Stimulated activated CD8-positive, alpha-beta memory T cell treated with anti-CD3 and anti-CD28 coated beads, Interleukin-12 subunit alpha, Interleukin-12 subunit beta, amount 100 ng/mL, for 1 hour (primary cell): ENCODE data around the gene IL13.

Experiments used
- DNase-seq: peaks from one replicate; pipeline ENCODE4 v3.0.0-alpha.2; 2020; ENCODE audit warnings: low read depth

The IL13 gene

GRCh38 chr5:132655821-132656773, 1.9 kb upstream of the IL13 start:
- no peak for DNase-seq

GRCh38 chr5:132656774-132657355, 1.1 kb upstream of the IL13 start:
- no peak for DNase-seq

- DNase-seq: no peak
Measured at GRCh38 chr5:132658381-132659302, 669 bp downstream of the IL13 start.

- no peak for DNase-seq
Measured at GRCh38 chr5:132659598-132660493, 1.9 kb downstream of the IL13 start.

GRCh38 chr5:132661231-132662003, 3.4 kb downstream of the IL13 start:
- no peak for DNase-seq

GRCh38 chr5:132662004-132662401, 4.0 kb downstream of the IL13 start:
- no peak for DNase-seq

GRCh38 chr5:132662925-132663770, 5.2 kb downstream of the IL13 start:
- no peak for DNase-seq

GRCh38 chr5:132663771-132664695, 6.1 kb downstream of the IL13 start:
- DNase-seq: no peak

GRCh38 chr5:132664696-132665209, 6.8 kb downstream of the IL13 start:
- no peak for DNase-seq

- DNase-seq: no peak
Measured at GRCh38 chr5:132665574-132666080, 7.7 kb downstream of the IL13 start.

- DNase-seq: no peak
Measured at GRCh38 chr5:132666310-132667123, 8.5 kb downstream of the IL13 start.

GRCh38 chr5:132667309-132667708, 9.3 kb downstream of the IL13 start:
- DNase-seq: no peak

GRCh38 chr5:132667761-132668705, 10.1 kb downstream of the IL13 start:
- no peak for DNase-seq

- DNase-seq: no peak
Measured at GRCh38 chr5:132668706-132669454, 10.9 kb downstream of the IL13 start.

- no peak for DNase-seq
Measured at GRCh38 chr5:132669455-132669820, 11.5 kb downstream of the IL13 start.
